Neural crest cell (in vitro differentiated cells): ENCODE data around the gene ATG4D. TPM values are rescaled to one million over a fixed set of nuclear protein-coding genes. Genes with fewer than 3 reads are reported as not detected.

Experiments used
- DNase-seq: peaks from one replicate; pipeline ENCODE4 v3.0.0; 2021; ENCODE audit warnings: low read depth, mixed read lengths, low spot score
- H3K27ac Mint-ChIP-seq: one replicate; pipeline ENCODE4 v1.8.0; 2021; ENCODE audit warnings: mild to moderate bottlenecking, mixed read lengths; ENCODE audit not compliant: unreplicated experiment
- H3K27me3 Mint-ChIP-seq: 2 replicates; pipeline ENCODE4 v1.8.0; 2021; ENCODE audit warnings: low read depth, mild to moderate bottlenecking, mixed read lengths
- H3K36me3 Mint-ChIP-seq: 2 replicates; pipeline ENCODE4 v1.8.0; 2021; ENCODE audit warnings: low read depth, mild to moderate bottlenecking, mixed read lengths
- H3K4me1 Mint-ChIP-seq: 2 replicates; pipeline ENCODE4 v1.8.0; 2021; ENCODE audit warnings: mixed read lengths
- H3K4me3 Mint-ChIP-seq: one replicate; pipeline ENCODE4 v1.8.0; 2021; ENCODE audit warnings: mild to moderate bottlenecking, mixed read lengths
- H3K9me3 Mint-ChIP-seq: 2 replicates; pipeline ENCODE4 v1.8.0; 2021; ENCODE audit warnings: mixed read lengths
- CTCF ChIP-seq: fragments of 200-600 bp; sonication (generic); conservative IDR thresholded peaks from 2 replicates; pipeline ENCODE4 v1.5.0; 2021; ENCODE audit warnings: antibody characterized with exemption, mild to moderate bottlenecking
- microRNA-seq: library from miRNA; unstranded; fragments of <30 nt; microRNA quantifications from one replicate; pipeline ENCODE4, GENCODE V29; 2020
- total RNA-seq: library from RNA; stranded (reverse); gene quantifications from 2 replicates; pipeline ENCODE4 v1.2.1, GENCODE V29; 2021

Gene ATG4D
- total RNA-seq, 1 donor from 2014 or later = 56.7 TPM

GRCh38 chr19:10602330-10603083 is 58.8 kb downstream of the ATG4D start:
- H3K27me3 Mint-ChIP-seq = peaks cover 8% of the 10 kb centered on the region
- peak overlapping the region; percentile 92 for H3K4me3 Mint-ChIP-seq
- H3K9me3 Mint-ChIP-seq = no peaks in the 10 kb centered on the region
- no peaks in the 10 kb centered on the region for H3K36me3 Mint-ChIP-seq
- DNase-seq = peak; percentile 75
- peak overlapping the region; percentile 83 for H3K27ac Mint-ChIP-seq
- no peak for TF ChIP-seq CTCF
- peaks cover 18% of the 10 kb centered on the region for H3K4me1 Mint-ChIP-seq

Small RNA genes lying within 50 kb of the gene (microRNA-seq; reads per million reads assigned to microRNA genes)
- not detected for gene MIR1238

Other genes starting within 250 kb of the ATG4D start
- 10.4 and 11.3 TPM in 2 replicates for gene ZGLP1, start 234.1 kb upstream of the ATG4D start, total RNA-seq
- 20.0 and 22.5 TPM in 2 replicates for gene FDX2, start 227.9 kb upstream of the ATG4D start, total RNA-seq
- 75.9 and 78.2 TPM in 2 replicates for gene RAVER1, start 210.4 kb upstream of the ATG4D start, total RNA-seq
- 9.7 and 10.0 TPM in 2 replicates for gene ICAM3, start 204.3 kb upstream of the ATG4D start, total RNA-seq
- gene TYK2, start 163.3 kb upstream of the ATG4D start, total RNA-seq = 100 and 103 TPM in 2 replicates
- gene CDC37, start 140.4 kb upstream of the ATG4D start, total RNA-seq = 164 TPM in 2 replicates
- 1.5 and 2.1 TPM in 2 replicates for gene PDE4A, start 123.4 kb upstream of the ATG4D start, total RNA-seq
- gene KEAP1, start 40.5 kb upstream of the ATG4D start, total RNA-seq = 79.7 and 82.5 TPM in 2 replicates
- 0.79 and 1.1 TPM in 2 replicates for gene S1PR5, start 26.5 kb upstream of the ATG4D start, total RNA-seq
- gene KRI1, start 22.1 kb downstream of the ATG4D start, total RNA-seq = 41.2 and 42.5 TPM in 2 replicates
- gene CDKN2D, start 25.1 kb downstream of the ATG4D start, total RNA-seq = 8.7 and 9.5 TPM in 2 replicates
- not detected in 2 replicates for gene AP1M2, start 43.4 kb downstream of the ATG4D start, total RNA-seq
- 94.5 and 99.5 TPM in 2 replicates for gene SLC44A2, start 81.6 kb downstream of the ATG4D start, total RNA-seq
- gene ILF3, start 110.4 kb downstream of the ATG4D start, total RNA-seq = 848 and 861 TPM in 2 replicates
- 74.0 and 85.0 TPM in 2 replicates for gene QTRT1, start 157.5 kb downstream of the ATG4D start, total RNA-seq
- 117 TPM in 2 replicates for gene DNM2, start 174.2 kb downstream of the ATG4D start, total RNA-seq